HG02885 (cell line): ENCODE measurements around the gene PTPRJ.
A peak's percentile ranks its signal among the peaks of the same experiment; 100 is the strongest.

Experiments
- ATAC-seq: cut with Tn5 transposase; IDR thresholded peaks from one replicate; pipeline ENCODE4 v1.9.1; 2021; ENCODE audit warnings: mild to moderate bottlenecking; ENCODE audit not compliant: unreplicated experiment, poor library complexity

The PTPRJ gene

DNA sequence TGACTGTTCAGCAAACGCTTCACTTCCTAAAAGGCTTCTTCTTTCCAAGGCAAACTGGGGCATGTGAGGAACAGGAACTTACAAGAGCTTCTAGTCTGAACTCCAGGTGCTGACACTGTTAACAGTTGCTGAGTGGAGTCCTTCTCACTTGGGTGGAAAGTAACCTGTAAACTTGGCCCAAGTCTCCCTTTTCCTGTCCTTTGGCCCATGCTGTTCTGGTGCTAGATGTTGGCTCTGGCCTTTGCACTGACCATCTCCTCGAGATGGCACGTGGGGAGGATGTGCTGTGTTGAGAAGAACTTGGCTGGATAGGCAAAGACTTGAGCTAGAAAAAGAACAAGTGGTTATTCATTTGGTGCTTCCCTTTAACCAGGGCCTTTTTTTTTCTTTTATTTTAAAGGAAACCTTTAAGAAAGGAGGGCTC lies 53.6 kb downstream of the PTPRJ start:
- ATAC-seq: no peak

DNA sequence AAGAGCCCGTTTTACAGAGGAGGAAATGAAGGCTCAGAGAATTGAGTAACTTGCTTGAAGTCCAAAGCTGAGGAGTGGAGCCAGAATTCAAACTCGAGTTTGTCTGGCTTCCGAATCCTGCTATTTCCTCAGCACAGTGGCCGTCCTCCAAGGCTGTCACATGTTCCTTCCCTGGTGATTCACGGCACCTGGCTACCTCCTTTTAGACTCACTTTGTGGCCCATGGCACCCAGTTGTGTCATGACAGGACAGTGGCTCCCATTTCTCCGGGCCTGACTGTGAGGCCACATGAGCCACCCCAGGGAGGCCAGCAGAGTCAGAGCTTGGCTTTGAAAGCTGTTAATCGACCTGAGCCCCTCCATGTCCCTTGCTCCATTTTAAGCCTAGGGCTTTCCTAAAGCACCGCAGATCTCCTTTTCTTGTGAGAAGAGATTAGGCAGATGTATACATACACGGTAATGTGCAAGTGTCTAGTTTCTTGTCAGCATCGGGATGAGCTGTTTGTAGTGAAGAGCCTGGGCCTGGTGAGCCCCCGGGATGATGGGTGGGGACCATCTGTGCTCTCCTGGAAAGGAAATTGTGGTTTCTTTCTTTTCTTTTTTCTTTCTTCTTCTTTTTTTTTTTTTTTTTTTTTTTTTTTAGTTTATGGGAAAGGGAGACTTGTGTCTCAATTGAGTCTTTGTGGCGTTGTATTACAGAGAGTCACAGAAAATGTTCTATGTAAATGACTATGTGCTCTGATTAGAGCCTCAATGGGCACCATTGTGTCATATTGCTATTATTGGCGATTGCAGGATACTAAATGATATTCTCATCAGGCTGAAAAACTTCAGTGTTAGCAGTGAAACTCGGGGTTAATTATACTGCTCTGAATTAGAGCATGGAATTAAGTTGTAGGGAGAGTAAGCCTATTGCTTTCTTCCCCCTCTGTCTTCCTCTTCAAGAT lies 54.8 kb downstream of the PTPRJ start:
- no peak for ATAC-seq

DNA sequence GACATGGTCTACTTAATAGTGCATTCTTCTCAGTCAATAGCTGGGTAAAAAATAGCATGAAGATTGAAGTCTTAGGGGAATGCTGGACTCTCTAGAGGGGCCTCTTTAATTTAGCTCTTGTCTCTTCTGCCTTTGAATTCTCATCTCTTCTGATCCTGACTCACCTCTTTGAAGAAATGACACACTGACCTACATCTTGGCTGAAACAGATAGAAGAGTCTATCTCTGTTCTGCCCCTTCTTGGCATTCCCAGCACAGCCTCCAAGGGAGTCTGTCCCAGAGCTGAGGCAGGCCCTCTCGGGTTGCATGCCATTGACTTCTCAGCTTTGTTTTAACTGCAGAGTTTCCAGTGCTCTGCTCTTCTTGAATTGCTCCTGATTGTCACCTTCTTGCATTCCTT lies 55.7 kb downstream of the PTPRJ start:
- ATAC-seq: no peak

DNA sequence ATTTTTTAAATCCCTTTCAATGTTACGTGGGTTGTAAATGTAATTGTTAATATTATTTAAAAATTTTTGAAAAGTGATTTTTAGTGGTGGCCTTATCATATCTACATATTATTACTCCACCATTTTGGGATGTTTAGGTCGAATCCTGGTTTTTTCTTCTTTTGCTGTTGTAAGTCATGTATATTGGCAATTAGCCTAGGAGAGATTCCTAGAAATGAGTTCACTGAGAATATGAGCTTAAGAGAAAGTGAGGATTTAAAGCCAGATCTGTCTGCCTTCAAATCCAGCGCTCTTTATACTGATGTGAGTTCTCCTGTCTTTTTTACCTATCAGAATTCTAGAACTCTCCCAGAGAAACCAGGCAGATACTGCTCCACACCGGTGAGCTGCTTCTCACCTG lies 56.1 kb downstream of the PTPRJ start:
- ATAC-seq: no peak

DNA sequence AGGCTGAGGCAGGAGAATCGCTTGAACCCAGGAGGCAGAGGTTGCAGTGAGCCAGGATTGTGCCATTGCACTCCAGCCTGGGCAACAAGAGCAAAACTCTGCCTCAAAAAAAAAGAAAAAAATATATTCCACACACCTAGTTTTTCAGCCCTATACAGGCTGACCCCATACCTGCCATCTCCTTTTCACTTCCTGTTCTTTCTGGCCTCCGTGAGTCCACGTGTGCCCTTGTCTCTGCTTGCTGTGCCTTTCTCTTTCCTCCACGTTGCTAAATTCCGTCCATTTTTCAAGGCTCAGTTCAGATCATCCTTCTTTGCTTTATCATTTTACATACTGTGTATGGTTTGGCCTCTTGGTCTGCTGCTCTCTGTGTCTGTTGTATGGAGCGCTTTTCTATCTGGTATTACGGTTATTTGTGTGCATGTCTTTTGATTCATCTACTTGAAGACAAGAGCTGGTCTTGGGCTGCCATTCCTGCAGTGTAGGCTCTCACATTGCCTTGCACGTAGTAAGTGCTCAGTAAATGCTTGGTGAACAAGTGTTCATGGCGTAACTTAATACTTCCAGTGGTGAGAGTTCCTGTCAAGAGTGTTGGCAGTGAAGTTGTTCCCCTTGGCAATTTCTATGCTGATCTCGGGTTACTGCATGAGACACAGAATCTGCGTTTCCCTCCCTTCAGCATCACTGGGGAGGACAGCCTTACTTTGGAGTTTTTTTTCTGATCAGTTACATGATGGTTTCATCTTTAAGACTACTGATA lies 57.5 kb downstream of the PTPRJ start:
- no peak for ATAC-seq

DNA sequence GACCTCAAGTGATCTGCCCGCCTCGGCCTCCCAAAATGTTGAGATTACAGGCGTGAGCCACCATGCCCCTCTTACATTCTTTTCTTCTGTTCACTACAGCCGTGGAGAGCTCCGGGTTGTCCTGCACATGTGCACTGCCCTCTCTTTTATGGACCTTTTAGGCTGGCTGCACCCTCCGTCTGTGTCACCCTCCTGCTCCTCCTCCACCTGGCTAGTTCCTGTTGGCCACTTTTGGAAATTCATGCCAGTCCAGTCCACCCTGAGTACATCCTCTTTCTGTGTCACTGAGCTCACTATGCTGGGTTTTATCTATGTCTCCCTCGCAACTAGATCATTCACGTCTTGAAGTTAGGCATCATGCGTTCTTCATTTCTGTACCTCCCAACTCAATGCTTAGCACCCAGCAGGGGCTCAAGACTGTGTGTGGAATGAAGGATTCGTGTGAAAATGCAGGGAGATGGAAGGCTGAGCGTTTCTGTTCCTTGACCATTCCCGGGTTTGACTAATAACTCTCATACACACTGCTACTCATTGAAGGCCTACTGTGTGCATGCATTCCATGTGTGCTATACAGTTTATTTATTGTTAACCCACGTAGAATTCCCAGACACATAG lies 60.6 kb downstream of the PTPRJ start:
- ATAC-seq: no peak

DNA sequence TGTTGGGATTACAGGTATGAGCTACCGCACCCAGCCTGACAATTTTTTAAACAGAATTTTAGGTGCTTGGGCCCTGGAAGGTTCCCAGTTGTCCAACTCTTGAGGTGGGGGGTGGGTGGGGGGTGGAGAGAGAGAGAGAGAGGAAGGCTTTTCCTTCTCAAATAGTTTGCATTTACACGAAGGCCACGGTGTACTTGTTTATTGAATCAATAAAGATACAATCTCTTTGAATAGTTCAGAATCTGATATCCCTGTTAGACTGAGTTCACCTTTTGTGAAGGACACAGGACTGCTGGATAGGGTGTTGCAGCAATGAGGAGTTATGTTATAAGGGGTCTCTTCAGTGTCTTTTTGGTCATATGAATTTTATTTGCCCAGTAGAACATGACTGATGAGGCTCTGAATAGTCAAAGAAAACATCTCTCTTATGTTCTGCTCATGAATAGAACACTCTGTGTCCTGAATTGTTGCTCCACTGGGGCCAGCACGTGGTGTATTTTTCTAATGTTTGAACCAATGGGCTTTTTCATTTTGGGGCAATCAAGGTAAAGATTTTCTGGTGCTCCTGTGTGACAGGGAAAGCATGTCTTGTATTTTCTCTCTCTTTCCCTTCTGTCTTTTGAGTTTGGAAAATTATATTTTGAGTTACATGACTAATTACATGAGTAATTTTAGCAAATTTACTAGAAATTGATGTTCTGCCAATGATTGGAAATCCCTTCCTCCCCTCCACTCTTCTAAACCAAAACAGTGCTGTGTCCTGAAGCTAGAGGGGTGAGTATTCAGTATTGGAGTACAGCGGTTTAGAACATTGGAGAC lies 61.7 kb downstream of the PTPRJ start:
- ATAC-seq: no peak

DNA sequence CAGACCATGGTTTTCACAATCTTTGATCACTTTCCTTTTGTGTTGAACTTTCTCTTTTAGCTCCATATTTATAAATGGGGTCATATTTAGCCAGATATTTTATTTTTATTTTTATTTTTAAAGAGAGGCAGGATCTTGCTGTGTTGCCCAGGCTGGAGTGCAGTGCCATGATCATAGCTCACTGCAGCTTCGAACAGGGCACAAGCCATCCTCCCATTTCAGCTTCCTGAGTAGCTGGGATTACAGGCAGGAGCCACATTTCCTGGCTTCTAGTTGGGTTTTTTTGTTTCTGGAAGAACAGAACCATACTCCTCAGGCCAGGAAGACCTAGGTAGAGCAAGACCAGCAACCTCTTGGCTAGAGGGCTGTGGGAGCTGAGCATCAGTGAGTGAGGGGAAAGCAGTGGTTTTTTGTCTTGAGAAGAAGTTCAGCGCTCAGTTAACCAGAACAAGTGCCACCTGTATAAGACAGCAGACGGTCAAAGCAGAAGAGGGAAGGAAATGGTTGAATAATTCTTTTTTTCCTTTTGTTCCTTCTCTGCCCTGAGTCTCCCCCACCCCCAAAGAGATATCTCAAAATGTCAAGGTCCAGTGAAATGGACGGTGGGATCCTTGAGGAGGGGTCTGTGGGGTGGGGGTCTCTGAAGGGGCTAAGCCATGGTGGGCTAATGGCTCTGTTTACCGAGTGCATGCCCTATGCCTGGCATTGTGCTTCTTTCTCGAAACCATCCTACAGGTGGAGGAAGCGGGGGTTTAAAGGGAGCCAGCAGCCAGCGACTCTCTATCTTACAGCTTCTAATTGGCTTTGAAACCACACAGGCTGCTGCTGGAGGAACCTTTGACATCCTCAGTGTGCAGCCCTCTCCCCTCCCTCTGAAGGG lies 63.0 kb downstream of the PTPRJ start:
- peak; percentile 53 for ATAC-seq

DNA sequence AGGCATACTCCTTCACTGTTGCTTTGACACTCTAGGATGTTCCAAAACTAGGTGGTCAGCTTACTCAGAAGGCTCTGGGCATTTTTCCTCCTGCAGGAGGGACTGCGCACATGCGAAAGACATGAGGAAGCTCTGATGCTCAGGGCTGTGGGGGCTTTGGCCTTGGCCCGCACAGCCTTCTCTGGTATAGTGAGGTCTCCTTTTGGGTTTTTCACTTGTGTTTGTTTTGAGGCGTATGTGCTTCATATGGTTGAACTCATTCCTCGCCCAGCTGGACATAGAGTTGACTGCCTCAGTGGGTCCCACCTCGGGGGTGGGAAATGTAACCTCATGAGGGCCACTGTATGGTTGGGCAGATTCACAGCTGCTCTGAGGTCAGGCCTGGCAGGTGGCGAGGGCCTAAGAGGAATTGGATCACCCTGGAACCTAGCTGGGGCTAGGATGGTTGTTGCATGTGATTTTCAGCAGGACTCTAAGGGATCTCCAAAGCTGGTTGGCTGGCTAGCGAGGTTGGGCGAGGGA lies 63.7 kb downstream of the PTPRJ start:
- no peak for ATAC-seq

DNA sequence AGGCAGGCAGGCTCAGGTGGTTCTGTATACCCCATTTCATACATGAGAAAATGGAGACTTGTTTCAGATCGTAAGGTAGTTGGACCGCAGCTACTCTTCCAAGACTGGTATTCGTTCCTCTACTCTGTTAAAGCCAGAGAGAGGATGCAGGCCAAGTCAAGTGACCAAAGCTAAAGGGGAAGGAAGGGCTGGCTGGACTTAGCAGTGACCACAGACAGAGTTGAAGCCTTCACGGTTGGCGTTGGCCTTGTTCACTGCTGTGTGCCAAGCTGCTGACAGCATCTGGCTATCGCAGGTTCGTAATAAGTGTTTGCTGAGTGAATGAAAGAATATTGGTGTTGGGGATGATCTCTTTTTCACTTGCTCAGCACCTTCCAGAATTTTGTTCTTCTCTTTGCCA lies 64.2 kb downstream of the PTPRJ start:
- ATAC-seq: no peak

DNA sequence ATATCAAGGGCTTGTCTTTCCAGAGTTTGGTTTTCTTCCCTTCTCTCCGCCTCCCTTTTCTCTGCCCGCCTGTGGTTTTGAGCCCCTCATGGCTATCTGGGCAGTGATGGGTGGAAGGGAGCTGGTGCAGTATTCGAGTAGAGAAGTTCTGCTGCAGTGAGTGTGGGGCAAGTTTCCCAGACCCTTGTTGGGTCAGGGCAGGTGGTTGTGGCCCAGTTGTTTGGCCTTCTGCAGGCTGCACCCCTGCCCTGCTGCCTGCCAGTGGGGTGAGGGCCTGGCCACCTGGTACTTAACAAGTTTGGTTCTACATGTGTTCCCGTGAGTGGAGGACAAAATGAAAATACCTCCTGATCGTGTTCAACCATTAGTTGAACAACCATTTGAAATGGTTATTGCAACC lies 65.2 kb downstream of the PTPRJ start:
- no peak for ATAC-seq

DNA sequence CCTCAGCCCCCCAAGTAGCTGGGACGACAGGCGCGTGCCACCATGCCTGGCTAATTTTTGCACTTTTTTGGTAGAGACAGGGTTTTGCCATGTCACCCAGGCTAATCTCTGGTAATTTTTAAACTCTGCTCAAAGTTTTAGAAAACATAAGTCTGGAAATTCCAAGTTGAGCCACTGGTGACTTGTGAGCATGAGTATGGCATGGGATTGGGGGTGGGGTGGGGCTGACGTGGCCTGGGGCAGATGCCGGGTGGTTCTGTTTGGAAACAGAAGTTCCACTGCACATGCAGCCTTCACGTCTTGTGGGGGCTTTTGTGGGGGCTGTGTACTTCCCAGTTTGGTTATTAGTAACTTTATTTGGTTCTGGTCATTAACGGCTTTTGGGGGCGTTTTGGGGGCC lies 67.3 kb downstream of the PTPRJ start:
- ATAC-seq: no peak

DNA sequence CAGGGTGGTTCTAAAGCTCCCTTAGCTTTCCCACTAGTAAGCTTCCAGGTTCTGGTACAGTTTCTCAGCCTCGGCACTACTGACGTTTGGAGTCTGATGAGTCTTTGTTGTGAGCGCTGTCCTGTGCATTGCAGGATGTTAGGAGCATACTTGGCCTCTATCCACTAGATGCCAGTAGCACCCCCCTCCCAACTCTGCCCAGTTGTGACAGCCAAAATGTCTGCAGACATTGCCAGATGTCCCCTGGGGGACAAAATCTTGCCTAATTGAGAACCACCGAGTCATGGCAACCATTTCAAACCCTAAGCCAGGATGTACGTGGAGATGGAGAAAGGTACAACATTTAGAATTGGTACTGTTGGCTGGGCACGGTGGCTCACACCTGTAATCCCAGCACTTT lies 68.7 kb downstream of the PTPRJ start:
- ATAC-seq: no peak

DNA sequence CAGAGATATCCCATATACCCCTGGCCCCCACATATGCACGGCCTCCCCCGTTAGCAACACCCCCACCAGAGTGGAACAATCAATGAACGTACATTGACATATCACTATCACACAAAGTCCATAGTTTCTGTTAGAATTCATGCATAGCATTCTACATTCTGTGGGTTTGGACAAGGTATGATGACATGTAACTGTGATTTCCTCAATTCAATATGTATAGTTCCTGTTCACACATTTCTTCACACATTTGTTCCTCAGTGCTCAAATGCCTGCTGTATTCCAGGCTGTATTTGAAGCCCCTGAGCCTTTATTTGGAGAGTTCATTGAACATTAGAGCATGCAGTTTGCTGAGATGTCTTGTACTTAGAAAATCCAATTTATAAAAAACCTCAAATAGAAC lies 69.9 kb downstream of the PTPRJ start:
- ATAC-seq: no peak

DNA sequence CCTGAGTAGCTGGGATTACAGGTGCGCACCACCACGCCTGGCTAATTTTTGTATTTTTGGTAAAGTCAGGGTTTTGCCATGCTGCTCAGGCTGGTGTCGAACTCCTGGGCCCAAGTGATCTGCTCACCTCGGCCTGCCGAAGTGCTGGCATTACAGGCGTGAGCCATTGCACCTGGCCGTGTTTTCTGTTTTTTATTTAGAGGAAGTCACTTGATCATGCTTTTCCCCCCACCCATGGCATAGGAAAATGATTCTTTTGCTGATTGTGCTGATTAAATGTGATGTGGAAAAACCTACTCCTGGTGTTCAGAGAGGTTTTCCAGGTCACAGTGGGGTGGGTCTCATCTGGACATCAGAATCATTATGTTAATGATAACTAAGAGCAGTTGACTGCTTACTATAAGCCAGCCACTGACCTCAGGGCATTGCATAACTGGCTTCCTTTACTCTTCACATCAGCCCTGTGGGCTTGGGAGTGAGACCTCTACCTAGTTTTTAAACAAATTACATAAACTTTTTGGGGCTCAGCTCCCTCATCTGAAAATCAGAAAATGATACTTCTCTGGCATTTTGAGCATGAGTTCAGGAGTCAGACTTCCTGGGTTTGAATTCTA lies 71.0 kb downstream of the PTPRJ start:
- ATAC-seq: no peak

DNA sequence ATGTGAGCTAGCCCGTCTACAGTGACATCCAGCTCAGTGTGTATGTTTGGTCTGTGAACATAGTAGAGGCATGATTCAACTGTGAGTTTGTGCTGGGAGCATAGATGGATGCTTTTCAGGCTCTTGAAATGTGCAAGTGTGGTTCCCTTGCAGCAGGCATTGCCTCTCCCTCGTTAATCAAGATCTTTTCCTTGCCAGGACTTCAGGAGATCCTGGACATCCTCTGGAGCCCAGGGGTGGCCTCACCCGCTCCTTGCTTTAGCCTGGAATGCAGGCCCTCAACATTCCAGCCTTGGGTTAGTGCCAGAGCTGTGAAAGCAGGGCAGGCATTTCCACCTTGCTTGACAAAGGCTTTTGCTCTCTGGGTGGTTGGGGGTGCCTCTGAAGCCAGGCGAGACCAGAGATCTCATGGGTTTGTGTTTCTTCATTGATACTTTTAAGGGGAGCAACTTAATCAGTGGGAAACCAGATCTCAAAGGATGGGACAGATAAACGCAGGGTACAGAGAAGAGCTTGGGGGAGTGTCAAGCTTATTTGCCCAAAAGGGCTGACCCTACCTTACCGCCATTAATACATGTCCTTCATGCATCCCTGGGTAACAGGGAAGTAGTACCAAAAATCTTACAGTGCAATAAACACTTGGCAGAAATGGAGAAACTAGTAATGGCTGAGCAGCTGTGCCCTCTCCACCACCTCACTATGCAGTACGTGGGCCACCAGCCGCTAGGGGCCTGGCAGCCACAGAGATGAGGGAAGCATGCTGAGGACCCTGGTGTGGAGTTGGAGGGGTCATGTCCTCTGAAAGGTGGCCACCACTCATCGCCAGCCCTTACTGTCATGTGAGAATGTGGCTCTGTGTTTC lies 72.1 kb downstream of the PTPRJ start:
- no peak for ATAC-seq

DNA sequence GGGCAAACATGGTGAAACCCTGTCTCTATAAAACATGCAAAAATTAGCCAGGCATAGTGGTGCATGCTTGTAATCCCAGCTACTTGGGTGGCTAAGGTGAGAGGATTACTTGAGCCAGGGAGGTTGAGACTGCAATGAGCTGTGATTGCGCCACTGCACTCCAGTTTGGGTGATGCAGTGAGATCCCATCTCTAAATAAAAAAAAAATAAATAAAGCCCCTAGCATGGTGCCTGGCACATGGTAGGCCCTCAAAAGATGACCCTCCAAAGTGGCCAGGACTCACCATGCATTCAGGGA lies 74.6 kb downstream of the PTPRJ start:
- ATAC-seq: no peak
